ENCODE measurements around the gene NALCN.

DNA sequence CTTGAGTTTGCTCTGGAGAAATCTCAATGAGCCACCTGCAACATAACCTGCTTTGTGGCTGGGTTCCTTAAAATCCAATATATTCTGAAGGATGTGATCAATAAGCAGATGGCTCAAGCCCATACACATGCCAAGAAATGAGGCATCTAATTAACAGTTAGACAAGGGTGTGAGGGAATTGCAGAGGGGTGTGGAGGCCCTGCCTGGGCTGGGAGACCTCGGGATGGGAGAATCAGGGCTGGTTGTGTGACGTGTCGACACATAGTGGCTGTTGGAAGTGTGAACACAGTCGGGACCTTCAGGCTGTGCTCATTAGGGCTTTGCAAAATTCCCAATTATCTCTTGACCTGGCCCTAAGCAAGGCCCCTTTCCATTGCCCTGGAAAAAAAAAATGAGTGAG lies 379.8 kb downstream of the NALCN start:
- TF ChIP-seq, protein P1, sequence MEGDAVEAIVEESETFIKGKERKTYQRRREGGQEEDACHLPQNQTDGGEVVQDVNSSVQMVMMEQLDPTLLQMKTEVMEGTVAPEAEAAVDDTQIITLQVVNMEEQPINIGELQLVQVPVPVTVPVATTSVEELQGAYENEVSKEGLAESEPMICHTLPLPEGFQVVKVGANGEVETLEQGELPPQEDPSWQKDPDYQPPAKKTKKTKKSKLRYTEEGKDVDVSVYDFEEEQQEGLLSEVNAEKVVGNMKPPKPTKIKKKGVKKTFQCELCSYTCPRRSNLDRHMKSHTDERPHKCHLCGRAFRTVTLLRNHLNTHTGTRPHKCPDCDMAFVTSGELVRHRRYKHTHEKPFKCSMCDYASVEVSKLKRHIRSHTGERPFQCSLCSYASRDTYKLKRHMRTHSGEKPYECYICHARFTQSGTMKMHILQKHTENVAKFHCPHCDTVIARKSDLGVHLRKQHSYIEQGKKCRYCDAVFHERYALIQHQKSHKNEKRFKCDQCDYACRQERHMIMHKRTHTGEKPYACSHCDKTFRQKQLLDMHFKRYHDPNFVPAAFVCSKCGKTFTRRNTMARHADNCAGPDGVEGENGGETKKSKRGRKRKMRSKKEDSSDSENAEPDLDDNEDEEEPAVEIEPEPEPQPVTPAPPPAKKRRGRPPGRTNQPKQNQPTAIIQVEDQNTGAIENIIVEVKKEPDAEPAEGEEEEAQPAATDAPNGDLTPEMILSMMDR (IDR thresholded peaks at IDR 0.05) = no peak
- no peak for TF ChIP-seq POLR2A (IDR thresholded peaks at IDR 0.05)
- no peak for TF ChIP-seq POLR2AphosphoS5 (IDR thresholded peaks at IDR 0.05)
